Lower lobe of right lung (tissue), 2 donors: Measurements from ENCODE around the gene IL18. TPM values are rescaled to one million over a fixed set of nuclear protein-coding genes. Genes with fewer than 3 reads are reported as not detected.

Experiments used
- ATAC-seq, 2 donors: fragments of 200-7000 bp; cut with Tn5 transposase; one replicate each; pipeline ENCODE4 v1.9.1; 2020 to 2022; ENCODE audit warnings: mild to moderate bottlenecking in 2 of 2, moderate library complexity in 2 of 2
- DNase-seq: peaks from one replicate; pipeline ENCODE4 v3.0.0-alpha.2; 2020
- H3K27ac ChIP-seq: fragments of 200-600 bp; one replicate; pipeline ENCODE4 v1.8.0; 2022
- H3K27me3 ChIP-seq: fragments of 200-600 bp; one replicate; pipeline ENCODE4 v1.8.0; 2022; ENCODE audit warnings: low read depth
- H3K36me3 ChIP-seq: fragments of 200-600 bp; one replicate; pipeline ENCODE4 v1.8.0; 2022; ENCODE audit warnings: mild to moderate bottlenecking
- H3K4me1 ChIP-seq: fragments of 200-600 bp; one replicate; pipeline ENCODE4 v1.8.0; 2022
- H3K4me3 ChIP-seq: fragments of 200-600 bp; one replicate; pipeline ENCODE4 v1.8.0; 2022; ENCODE audit warnings: mild to moderate bottlenecking
- H3K9me3 ChIP-seq: fragments of 200-600 bp; one replicate; pipeline ENCODE4 v1.8.0; 2022
- CTCF ChIP-seq: fragments of 200-600 bp; IDR thresholded peaks from one replicate; pipeline ENCODE4 v1.8.0; 2022; ENCODE audit warnings: antibody characterized with exemption, mild to moderate bottlenecking
- intact Hi-C: fragments of 100-400 bp; cut with DNase I; formaldehyde crosslinking; loops from one replicate; pipeline ENCODE4 v1.11.0; 2022
- total RNA-seq: library from RNA; stranded (reverse); fragmentation: NEBNext Ultra II Directional; extraction: Animal tissue kit (Norgen Biotek cat#: 25700); gene quantifications from one replicate; pipeline ENCODE4 v1.2.1, GENCODE V29; 2021
- donor health status: DM: no; HTN: yes; CAD: no; lungs with severe emphysema.

IL18 gene
- total RNA-seq, 1 donor from 2014 or later, result 48.7 TPM

- no peak overlapping the region for H3K4me3 ChIP-seq
- no peaks in the 10 kb centered on the region for H3K27me3 ChIP-seq
- H3K27ac ChIP-seq, result peak overlapping the region; percentile 73
- peaks cover 44% of the 10 kb centered on the region for H3K4me1 ChIP-seq
- intact Hi-C loops, result no loop called here
- no peak for TF ChIP-seq CTCF
- DNase-seq, result no peak
- no peaks in the 10 kb centered on the region for H3K36me3 ChIP-seq
- ATAC-seq, result no peak
- H3K9me3 ChIP-seq, result no peaks in the 10 kb centered on the region
These were observed 3.6 kb downstream of the IL18 start for GRCh38 chr11:112160091-112160848.

- Histone ChIP-seq H3K36me3 (peaks cover 7% of the 10 kb centered on the region), H3K27ac (peak overlapping the region; percentile 73), H3K4me3 (no peak overlapping the region), H3K4me1 (peaks cover 44% of the 10 kb centered on the region), H3K27me3 (no peaks in the 10 kb centered on the region), H3K9me3 (no peaks in the 10 kb centered on the region)
- no peak for DNase-seq
- TF ChIP-seq CTCF, result no peak
- intact Hi-C loops, result no loop called here
- ATAC-seq, result peak in 1 of 2 donors; percentile 22
These were observed 4.5 kb downstream of the IL18 start for GRCh38 chr11:112159098-112160065.

- intact Hi-C loops, result no loop called here
- peaks cover 41% of the 10 kb centered on the region for H3K4me1 ChIP-seq
- no peak overlapping the region for H3K4me3 ChIP-seq
- DNase-seq (no peak), ATAC-seq (peak; percentile 80 to 88)
- no peak overlapping the region for H3K27ac ChIP-seq
- no peaks in the 10 kb centered on the region for H3K27me3 ChIP-seq
- no peak for TF ChIP-seq CTCF
- H3K9me3 ChIP-seq, result no peaks in the 10 kb centered on the region
- peaks cover 10% of the 10 kb centered on the region for H3K36me3 ChIP-seq
These were observed 6.7 kb downstream of the IL18 start for GRCh38 chr11:112156956-112157766.

GRCh38 chr11:112156153-112156955 lies 7.5 kb downstream of the IL18 start:
- ATAC-seq (no peak), DNase-seq (no peak)
- H3K9me3 ChIP-seq, result no peaks in the 10 kb centered on the region
- H3K27me3 ChIP-seq, result no peaks in the 10 kb centered on the region
- TF ChIP-seq CTCF, result no peak
- H3K36me3 ChIP-seq, result peaks cover 10% of the 10 kb centered on the region
- H3K27ac ChIP-seq, result no peak overlapping the region
- intact Hi-C loops, result no loop called here
- H3K4me3 ChIP-seq, result no peak overlapping the region
- peaks cover 33% of the 10 kb centered on the region for H3K4me1 ChIP-seq
